GM18519 (cell line): ENCODE data around the gene PDS5B.
"Not testable (repeated sequence)": the region's sequence is repeated elsewhere in the genome, so short reads cannot be mapped to it uniquely, and the experiment has no call there.

Experiments
- ATAC-seq: cut with Tn5 transposase; IDR thresholded peaks from one replicate; pipeline ENCODE4 v1.9.1; 2021; ENCODE audit warnings: mild to moderate bottlenecking, moderate library complexity; ENCODE audit not compliant: unreplicated experiment, low FRiP score

The PDS5B gene

DNA sequence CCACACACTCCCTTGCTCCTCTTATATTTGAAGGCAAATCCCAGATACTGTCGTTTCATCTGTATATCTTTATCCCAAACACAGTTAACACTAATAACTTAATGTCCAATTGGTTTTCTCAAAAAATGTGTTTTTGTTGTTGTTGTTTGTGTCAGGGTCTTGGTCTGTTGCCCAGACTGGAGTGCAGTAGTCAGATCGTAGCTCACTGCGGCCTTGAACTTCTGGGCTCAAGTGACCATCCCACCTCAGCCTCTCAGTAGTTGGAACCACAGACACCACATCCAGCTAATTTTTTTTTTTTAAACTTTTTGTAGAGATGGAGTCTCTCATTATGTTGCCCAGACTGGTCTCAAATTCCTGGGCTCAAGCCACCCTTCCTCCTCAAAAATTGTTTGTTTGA is 137.7 kb downstream of the PDS5B start:
- no peak for ATAC-seq

DNA sequence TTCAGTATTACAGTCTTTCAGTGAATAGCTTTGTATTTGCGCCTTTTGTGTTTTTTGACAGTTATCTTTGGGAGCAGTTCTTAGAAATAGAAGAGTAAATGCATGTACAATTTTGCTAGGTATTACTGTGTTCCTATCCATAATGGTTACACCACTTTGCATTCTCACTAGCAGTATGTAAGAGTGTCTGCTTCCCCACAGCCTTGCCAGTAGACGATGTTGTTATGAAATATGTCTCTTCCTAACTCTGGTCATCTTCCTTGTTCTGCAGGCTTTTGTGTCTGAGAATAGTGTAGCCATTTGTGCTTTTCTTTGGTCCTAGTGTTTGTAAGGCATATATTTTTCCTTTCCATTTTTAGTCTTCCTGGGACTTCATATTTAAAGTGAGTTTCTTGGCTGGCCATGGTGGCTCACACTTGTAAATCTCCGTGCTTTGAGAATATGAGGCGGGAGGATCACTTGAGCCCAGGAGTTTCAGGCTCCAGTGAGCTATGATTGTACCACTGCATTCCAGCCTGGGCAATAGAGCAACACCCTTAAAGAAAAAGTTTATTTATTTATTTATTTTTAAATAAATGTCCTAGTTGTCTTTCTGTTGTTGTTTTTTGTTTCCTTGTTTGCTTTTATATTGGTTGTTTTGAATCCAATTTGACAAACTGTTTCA is 140.3 kb downstream of the PDS5B start:
- ATAC-seq: no peak

DNA sequence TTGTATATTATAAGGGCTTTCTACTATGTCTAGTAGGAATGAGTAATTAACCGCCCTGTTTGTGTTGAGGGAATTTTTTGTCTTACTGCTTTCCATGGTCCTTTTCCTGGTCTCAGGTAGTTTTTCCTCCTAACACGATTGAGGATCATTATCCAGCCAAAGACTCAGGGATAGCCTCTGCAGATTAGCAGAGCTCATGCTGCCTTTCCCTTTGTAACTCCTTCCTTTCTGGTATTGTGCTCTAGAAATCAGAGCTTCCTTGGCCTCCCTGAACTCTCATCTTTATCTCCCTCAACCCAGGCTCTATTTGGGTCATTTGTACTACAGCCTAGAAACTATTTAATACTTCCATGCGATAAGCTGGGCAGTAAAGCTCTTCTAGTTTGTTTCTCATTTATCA is 142.1 kb downstream of the PDS5B start:
- no peak for ATAC-seq

DNA sequence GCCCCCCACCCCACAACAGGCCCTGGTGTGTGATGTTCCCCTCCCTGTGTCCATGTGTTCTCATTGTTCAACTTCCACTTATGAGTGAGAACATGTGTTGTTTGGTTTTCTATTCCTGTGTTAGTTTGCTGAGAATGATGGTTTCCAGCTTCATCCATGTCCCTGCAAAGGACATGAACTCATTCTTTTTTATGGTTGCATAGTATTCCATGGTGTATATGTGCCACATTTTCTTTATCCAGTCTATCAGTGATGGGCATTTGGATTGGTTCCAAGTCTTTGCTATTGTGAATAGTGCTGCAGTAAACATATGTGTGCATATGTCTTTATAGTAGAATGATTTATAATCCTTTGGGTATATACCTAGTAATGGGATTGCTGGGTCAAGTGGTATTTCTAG is 142.8 kb downstream of the PDS5B start:
- ATAC-seq: not testable (repeated sequence)

DNA sequence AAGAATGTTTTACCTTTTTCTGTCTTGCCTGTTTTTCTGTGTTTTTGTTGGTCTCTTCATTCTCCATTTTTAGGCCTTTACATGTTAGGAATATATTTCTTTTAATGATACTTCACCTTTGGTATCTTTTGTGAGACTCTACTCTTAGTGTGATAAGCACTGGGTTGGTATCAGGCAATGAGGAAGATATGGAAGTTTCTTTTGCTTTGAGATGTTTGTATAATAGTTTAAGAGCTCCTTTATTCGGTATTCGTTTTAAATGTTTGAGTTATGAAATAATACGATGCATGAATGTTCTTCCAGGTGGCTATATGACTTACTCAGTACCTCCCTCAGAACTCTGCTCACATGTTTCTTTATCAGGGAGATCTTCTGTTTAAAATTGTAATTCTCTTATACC is 144.8 kb downstream of the PDS5B start:
- no peak for ATAC-seq

DNA sequence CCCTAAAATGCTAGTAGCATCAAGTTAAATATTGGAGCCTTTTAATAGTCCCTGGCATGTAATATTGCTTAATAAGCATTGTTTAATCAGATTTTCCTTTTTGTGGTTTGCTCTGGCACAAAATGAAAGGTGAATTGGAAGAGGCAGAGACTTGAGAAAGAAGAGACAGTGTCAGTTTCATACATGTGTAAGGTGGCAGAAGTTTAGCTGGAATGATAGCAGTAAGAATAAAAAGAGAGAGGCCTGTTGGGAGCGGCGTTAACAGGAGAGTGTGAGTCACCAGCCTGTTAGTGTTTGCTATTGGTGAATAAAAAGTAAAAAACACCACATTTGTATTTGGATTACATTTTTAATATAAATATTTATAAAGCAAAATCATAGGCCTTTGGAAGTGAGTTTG is 145.3 kb downstream of the PDS5B start:
- no peak for ATAC-seq

DNA sequence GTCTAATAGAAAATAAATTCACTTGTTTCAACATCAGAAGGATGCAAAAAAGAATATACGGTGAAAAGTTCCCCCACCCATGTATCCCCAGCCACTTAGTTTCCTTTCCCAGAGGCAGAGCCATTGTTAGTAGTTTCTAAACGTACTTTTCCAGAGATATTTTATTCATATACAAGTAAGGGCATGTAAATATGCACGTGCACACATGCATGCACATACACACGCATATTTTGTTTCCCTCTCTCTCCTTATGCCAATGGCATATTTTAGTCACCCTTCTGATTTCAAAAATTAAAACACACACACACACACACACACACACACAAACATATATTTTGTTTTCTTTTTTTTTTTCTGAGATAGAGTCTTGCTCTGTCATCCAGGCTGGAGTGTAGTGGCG is 147.4 kb downstream of the PDS5B start:
- ATAC-seq: no peak

DNA sequence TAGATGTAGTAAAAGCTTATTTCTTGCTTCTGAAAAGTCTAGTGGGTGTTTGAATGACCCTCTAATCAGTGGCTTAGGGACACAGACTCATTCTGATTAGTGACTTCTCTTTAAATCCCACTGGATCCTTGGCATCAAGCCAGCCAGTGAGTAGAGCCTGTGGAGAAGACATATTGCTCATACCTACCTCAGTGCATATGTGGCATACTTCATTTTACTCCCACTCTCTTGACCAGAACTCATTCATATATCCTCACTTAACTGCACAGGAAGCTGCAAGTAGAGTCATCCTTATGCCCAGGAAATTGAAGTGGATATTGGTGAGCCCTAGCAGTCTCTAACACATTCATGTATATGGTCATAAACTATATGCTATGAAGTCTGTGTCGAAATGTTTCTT is 148.3 kb downstream of the PDS5B start:
- no peak for ATAC-seq

DNA sequence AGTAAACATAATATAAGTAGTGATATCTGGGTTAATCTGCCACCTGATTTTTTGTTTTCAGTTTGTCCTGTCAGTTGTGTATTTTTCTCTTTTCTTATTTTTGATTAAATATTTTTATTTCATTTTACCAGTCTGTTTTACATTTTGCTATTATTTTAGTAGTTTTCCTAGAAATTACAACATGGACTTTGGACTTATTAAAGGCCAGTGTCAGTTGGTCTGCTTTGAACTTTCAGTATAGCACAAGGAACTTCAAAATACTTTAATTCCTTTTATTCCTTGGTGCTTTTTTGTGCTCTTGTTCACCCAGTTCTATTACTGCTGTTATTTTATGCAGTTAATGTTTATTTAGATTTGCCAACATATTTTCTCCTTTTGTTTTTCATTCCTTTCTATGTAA is 149.6 kb downstream of the PDS5B start:
- ATAC-seq: no peak

DNA sequence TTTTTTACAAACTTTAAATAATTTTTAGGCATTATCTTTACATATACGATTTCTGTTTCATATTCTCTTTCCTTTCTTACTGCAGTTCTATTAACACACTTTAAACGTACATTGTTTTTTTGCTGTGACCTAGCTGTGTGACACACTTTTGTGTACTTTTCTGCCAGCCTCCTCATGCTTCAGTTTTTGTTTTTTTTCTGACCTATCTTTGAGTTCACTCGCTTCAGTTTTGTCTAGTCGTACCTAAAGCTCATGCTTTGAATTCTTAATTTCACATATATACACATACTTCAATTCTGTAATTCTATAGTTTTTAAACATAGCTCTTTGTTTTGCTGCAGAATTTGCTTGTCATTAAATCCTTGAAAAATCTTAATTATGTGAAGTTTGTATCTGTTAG is 150.4 kb downstream of the PDS5B start:
- ATAC-seq: no peak

DNA sequence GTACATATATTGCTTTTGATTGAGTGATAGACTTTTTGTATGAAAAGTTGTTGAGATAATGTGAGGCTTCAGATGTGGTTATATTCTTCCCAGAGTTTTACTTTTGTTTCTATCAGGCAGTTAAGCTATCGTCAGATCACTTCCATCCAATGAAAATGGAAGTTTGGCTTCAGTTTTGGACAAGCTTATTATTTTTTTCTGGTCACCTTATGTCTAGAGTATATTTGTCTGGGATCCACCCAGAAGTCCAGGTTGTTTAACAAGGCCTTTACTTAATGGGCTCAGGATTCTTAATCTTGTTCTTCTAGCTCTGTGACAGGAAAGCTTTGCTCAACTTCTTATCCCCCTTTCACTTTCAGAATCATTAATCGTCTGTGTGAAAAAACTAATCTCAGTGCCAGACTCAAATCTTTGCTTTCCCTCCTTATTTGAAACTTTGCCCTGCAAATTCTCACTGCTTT is 150.9 kb downstream of the PDS5B start:
- peak; percentile 46 for ATAC-seq

DNA sequence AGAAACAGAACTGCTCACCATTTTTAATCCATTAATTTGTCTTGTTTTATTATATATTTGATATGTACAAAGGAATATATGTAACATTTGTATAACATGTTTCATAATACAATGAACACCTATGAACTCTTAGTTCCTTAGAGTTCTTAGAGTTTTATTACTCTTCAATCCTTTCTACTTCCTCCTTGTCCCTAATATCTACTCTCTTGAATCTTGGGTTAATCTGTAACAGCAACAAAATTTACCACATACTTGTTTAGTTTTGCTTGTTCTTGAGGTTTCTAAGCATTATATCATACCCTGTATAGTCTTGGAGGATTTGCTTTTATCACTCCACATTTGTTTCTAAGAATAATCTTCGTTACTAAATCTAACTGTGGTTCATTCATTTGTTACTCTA is 151.4 kb downstream of the PDS5B start:
- peak; percentile 17 for ATAC-seq

DNA sequence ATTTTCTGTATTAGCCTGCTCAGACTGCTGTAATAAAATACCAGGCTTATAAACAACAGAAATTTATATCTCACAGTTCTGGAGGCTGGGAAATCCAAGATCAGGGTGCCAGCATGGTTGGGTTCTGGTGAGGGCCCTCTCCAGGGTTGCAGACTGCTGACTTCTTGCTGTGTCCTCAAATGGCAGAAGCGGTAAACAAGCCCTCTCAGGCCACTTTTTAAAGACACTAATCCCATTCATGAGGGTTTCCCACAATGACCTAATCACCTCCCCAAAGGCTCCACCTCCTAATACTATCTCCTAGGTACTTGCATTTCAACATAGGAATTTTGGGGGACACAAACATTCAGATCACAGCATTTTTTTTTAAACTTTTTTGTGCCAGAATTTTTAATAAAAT is 159.3 kb downstream of the PDS5B start:
- ATAC-seq: no peak

DNA sequence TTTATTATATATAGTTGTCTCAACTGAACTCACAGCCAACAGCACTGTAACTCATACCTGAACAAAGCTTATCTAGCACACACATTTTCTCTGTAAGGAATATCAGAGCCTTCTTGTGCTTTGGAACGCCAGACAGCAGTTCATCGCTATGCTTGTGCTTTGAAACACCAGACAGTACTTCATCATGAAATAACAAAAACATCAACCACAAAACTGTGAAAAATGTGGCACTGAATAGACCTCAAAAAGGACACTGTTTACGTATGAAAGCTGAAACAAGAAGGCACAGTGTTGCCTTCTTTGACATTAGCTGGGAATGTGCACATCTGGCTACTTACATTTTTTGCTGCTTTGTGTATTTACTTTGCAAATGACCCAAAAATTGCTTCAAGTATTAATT is 160.2 kb downstream of the PDS5B start:
- ATAC-seq: no peak

DNA sequence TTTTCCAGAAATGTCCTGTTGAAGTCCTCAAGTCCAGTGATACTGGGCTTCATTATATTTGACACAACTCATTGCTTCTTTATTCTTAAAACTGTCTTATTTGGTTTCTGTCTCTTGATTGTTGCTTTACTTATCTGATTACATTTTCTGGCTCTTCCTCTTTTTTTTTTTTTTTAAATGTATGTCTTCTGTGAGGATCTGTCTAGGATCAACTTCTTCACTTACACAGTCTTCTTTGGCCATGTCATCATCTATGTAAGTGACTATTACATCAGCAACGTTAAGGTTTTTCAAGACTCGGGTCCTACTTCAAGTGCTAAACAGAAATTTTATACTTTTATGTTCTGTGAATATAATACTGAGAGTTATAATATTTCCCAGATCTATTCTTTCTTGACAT is 162.1 kb downstream of the PDS5B start:
- no peak for ATAC-seq

DNA sequence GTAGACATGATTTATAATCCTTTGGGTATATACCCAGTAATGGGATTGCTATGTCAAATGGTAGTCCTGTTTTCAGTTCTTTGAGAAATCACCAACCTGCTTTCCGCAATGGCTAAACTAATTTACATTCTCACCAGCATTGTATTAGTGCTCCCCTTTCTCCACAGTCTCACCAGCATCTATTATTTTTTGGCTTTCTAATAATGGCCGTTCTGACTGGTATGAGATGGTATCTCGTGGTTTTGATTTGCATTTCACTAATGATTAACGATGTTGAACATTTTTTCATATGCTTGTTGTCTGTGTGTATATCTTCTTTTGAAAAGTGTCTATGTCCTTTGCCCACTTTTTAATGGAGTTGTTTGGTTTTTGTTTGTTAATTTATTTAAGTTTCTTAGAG is 165.1 kb downstream of the PDS5B start:
- no peak for ATAC-seq

DNA sequence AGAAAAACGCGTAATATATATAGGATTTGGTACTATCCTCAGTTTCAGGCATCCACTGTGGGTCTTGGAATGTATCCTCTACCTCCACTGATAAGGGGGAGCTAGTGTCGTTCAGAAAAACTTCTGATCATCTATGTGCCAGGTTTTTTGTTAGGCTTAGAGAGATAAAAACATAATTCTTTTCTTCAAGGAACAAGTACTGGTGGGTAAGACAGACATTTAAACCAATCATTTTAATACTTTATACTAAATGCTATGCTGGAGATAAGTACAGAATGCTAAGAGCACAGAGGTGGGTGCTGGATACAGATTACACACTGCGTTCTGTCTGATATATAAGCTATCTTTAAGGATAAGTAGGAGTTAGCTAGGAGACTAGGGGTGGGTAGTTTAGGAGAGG is 166.1 kb downstream of the PDS5B start:
- ATAC-seq: no peak

DNA sequence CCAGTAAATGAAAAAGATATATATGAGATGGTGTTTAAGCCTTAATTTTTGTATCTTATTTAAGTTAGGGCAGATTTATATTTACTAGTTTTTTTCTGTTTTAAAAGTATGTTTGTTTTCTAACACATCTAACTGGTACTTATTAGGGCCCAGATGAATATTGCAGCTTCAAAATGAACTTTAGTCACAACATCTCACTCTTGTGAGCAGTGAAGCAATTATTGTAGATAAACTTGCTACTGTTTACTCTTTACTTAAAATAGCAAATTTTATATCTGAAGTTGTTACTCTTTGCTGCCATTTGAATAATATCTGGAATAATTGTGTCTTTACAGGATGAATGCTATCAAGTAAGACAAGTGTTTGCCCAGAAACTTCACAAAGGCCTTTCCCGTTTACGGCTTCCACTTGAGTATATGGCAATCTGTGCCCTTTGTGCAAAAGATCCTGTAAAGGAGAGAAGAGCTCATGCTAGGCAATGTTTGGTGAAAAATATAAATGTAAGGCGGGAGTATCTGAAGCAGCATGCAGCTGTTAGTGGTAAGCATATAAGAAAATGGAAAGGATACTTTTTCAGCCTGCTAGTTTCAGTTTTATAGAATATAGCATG is 166.8 kb downstream of the PDS5B start:
- ATAC-seq: no peak

DNA sequence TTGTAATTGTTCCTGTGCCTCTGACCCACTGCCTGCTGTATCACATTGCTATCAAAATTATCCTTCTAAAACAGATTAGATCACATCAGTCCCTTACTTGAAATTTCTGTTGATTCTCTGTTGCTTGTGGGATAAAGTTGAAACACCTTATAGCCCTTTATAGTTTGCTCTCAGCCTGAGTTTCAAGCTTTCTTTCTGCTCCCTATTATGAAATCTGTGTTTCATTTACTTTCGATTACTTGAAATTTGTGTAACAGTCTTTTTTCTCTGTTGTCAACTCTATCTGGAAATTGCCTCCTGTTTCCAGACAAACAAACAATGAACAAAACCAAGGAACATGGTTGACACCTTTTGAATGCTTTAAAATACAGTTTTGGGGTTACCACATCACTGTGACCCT is 167.9 kb downstream of the PDS5B start:
- no peak for ATAC-seq

DNA sequence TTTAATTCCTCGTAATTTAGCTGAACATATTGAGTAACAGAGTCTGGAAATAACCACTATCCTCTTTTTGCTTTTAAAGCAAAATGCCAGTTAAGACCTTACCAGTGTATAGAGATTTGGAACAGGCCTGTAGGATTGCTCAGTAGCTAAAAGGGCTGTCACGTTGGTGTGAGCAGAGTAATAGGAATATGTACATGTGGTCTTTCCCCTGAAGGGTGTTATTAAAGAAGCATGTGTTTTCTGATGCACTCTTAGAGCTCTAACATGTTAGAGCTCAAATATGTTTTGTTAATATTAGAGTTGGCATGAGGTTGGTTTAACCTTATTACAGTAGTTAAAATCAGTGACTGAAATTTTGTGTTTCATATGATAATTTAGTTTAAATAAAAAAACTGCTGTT is 172.9 kb downstream of the PDS5B start:
- ATAC-seq: no peak

DNA sequence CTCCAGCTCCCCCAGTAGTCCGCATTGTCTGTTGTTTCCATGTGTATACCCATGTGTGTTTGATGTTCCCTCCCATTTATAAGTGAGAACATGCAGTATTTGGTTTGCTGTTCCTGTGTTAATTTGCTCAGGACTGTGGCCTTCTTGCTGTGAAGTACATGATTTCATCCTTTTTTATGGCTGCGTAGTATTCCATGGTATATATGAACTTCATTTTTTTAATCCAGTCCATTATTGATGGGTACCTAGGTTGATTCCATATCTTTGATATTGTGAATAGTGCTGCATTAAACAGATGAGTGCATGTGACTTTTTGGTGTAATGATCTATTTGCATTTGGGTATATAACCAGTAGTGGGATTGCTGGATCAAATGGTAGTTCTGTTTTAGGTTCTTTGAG is 175.2 kb downstream of the PDS5B start:
- no peak for ATAC-seq

DNA sequence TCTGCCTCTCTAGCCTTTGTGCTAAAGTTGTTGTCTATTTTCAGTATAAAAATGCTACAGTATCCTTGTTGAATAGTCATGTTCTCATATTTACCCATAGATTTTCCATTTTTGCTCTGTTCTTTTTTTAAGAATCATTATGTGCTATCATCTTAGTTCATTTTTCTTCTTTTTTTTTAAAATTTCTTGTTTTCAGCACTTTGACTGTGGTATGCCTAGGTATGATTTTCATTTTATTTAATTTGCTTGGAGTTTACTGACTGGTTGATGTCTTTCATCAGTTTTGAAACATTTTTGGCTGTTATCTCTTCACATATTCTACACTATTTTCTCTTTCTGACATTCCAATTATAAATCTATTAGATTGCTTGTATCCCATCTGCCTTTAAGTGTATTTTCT is 192.9 kb downstream of the PDS5B start:
- ATAC-seq: no peak

DNA sequence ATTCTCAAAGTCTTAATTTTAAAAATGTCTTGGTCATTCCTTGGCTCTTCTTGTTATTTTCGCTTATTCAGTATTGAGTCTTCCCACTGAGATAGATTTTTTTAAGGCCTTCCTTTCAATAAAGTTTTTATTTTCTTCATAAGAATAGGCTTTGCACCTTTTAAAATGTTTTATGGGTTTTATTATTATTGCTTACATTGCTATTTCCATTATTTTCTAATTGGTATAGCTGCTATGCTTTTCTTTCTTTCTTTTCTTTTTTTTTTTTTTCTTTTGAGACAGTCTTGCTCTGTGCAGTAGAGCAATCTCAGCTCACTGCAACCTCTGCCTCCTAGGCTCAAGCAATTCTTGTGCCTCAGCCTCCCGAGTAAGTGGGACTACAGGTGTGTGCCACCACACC is 195.7 kb downstream of the PDS5B start:
- ATAC-seq: no peak
